K562 (cell line): ENCODE results near the gene BIRC6. TPM values are rescaled to one million over a fixed set of nuclear protein-coding genes. Genes with fewer than 3 reads are reported as not detected.

Experiments used
- ATAC-seq: fragments of 200-7000 bp; cut with Tn5 transposase; 3 replicates; pipeline ENCODE4 v1.9.1; 2020; ENCODE audit warnings: moderate library complexity
- BruUV-seq: library from RNA; stranded (reverse); fragments of 400-500 nt; replicated peaks from 2 replicates; lab custom pipeline; 2021; lab: Mats Ljungman, UMichigan
- CTCF ChIA-PET: fragments of 300-600 bp; formaldehyde crosslinking; extraction: SDS; loops from one replicate; lab custom pipeline; 2021; ENCODE audit warnings: low intra/inter-chr PET ratio; lab: Yijun Ruan, JAX
- POLR2A ChIA-PET: fragments of 300-600, 350-650 bp; sonication (Branson Sonifier 250); formaldehyde crosslinking; extraction: SDS; loops from one replicate; lab custom pipeline; 2021; ENCODE audit warnings: antibody characterized with exemption, inconsistent platforms; lab: Yijun Ruan, JAX
- DNase-seq, 4 experiments: peaks; one replicate each; pipeline versions ENCODE4 v3.0.0 to v3.0.0-alpha.2; 2011 to 2018; ENCODE audit warnings: low spot score in 3 of 4, mixed read lengths in 3 of 4; ENCODE audit errors: extremely low read depth in 1 of 4
- FAIRE-seq: peaks from 2 replicates; lab custom pipeline; 2011; peaks lifted over from hg19 to GRCh38; lab: Jason Lieb, UNC
- H2AFZ ChIP-seq: 2 replicates; pipeline ENCODE4 v1.6.0; 2011; ENCODE audit warnings: low read depth, low read length, control low read depth, inconsistent platforms
- H3K27ac ChIP-seq: fragments of 200-600 bp; 3 replicates; pipeline ENCODE4 v1.8.0; 2011; ENCODE audit warnings: low read depth, mild to moderate bottlenecking, control low read depth, inconsistent platforms, low read length, moderate library complexity, mixed read lengths; ENCODE audit errors: extremely low read depth
- H3K27me3 ChIP-seq, 2 experiments: fragments of 300-600 bp in 1 of 2; 2 replicates in 1 of 2; 3 replicates in 1 of 2; pipeline versions ENCODE4 v1.6.0 to v1.8.0; 2011; ENCODE audit warnings: inconsistent platforms in 2 of 2, low read length in 2 of 2, mild to moderate bottlenecking in 1 of 2, mixed read lengths in 1 of 2, moderate library complexity in 1 of 2; ENCODE audit not compliant: control insufficient read depth in 2 of 2, insufficient read depth in 2 of 2
- H3K36me3 ChIP-seq: fragments of 300-600 bp; 3 replicates; pipeline ENCODE4 v1.8.0; 2011; ENCODE audit warnings: mild to moderate bottlenecking, low read length, inconsistent platforms; ENCODE audit not compliant: control insufficient read depth, insufficient read depth
- H3K4me1 ChIP-seq, 2 experiments: fragments of 200-600 bp in 1 of 2; replicated peaks in 1 of 2; 2 replicates in 1 of 2; 3 replicates in 1 of 2; pipeline versions ENCODE4 v1.5.1 to v1.8.0; 2011; ENCODE audit warnings: inconsistent platforms in 2 of 2, low read length in 2 of 2, mild to moderate bottlenecking in 1 of 2, mixed read lengths in 1 of 2, moderate library complexity in 1 of 2; ENCODE audit not compliant: control insufficient read depth in 2 of 2, insufficient read depth in 2 of 2
- H3K4me2 ChIP-seq: 2 replicates; pipeline ENCODE4 v1.6.1; 2011; ENCODE audit warnings: low read length, control low read depth, inconsistent platforms, mixed read lengths; ENCODE audit not compliant: insufficient read depth
- H3K4me3 ChIP-seq: fragments of 200-600 bp; sonication (generic), shearing (Covaris generic); 2 replicates; pipeline ENCODE4 v1.5.1; 2016; ENCODE audit warnings: control low read depth, inconsistent platforms
- H3K79me2 ChIP-seq: fragments of 200-600 bp; 3 replicates; pipeline ENCODE4 v1.8.0; 2011; ENCODE audit warnings: low read length, inconsistent platforms; ENCODE audit not compliant: control insufficient read depth, insufficient read depth
- H3K9ac ChIP-seq, 2 experiments: 2 replicates each; pipeline versions ENCODE4 v1.6.0 to v1.6.1; 2011; ENCODE audit warnings: low read depth in 2 of 2, low read length in 2 of 2, control low read depth in 1 of 2, inconsistent platforms in 1 of 2, mild to moderate bottlenecking in 1 of 2, mixed read lengths in 1 of 2; ENCODE audit not compliant: insufficient read depth in 1 of 2
- H3K9me1 ChIP-seq: one replicate; pipeline ENCODE4 v1.6.0; 2011; ENCODE audit warnings: inconsistent platforms, mild to moderate bottlenecking, low read length, moderate library complexity; ENCODE audit not compliant: control insufficient read depth, insufficient read depth
- H3K9me3 ChIP-seq: replicated peaks from 2 replicates; pipeline ENCODE4 v1.5.1; 2011; ENCODE audit warnings: low read depth, low read length, inconsistent platforms; ENCODE audit not compliant: control insufficient read depth, insufficient read depth
- H4K20me1 ChIP-seq: replicated peaks from 2 replicates; pipeline ENCODE4 v1.6.1; 2011; ENCODE audit warnings: low read length, inconsistent platforms, mixed read lengths; ENCODE audit not compliant: control insufficient read depth, insufficient read depth
- ATF1 ChIP-seq, 2 experiments: fragments of 450-650 bp in 1 of 2; IDR thresholded peaks; 2 replicates each; pipeline ENCODE4 v1.6.1; 2016; ENCODE audit warnings: missing compliant biosample characterization in 1 of 2, missing genetic modification characterization in 1 of 2
- BCL6 ChIP-seq: fragments of 250-450 bp; sonication (Bioruptor Pico); IDR thresholded peaks from 2 replicates; pipeline ENCODE4 v1.4.0; 2020
- ETV1 ChIP-seq: fragments of 450-650 bp; conservative IDR thresholded peaks from 2 replicates; pipeline ENCODE4 v1.6.1; 2016; ENCODE audit warnings: missing genetic modification characterization, control low read depth, low read depth, missing compliant biosample characterization
- FOSL1 ChIP-seq: fragments of 200-800 bp; sonication (Bioruptor generic); conservative IDR thresholded peaks from 2 replicates; pipeline ENCODE4 v1.6.1; 2016; ENCODE audit warnings: missing genetic modification characterization, missing compliant biosample characterization
- GTF2A2 ChIP-seq: IDR thresholded peaks from 2 replicates; pipeline ENCODE4 v1.6.1; 2016; ENCODE audit warnings: mild to moderate bottlenecking, missing genetic modification characterization, missing compliant biosample characterization
- KLF6 ChIP-seq: fragments of 250-450 bp; sonication (Bioruptor Pico); IDR thresholded peaks from 2 replicates; pipeline ENCODE4 v1.4.0; 2020; ENCODE audit warnings: mild to moderate bottlenecking, moderate library complexity, borderline replicate concordance
- NR2C1 ChIP-seq, 2 experiments: fragments of 450-650 bp; IDR thresholded peaks; 2 replicates each; pipeline ENCODE4 v1.6.1; 2017; ENCODE audit warnings: mild to moderate bottlenecking in 2 of 2, antibody characterized with exemption in 1 of 2, inconsistent platforms in 1 of 2, missing compliant biosample characterization in 1 of 2, missing genetic modification characterization in 1 of 2
- PBX2 ChIP-seq, 2 experiments: IDR thresholded peaks in 1 of 2; conservative IDR thresholded peaks in 1 of 2; 2 replicates each; pipeline ENCODE4 v1.6.1; 2016; ENCODE audit warnings: low read depth in 2 of 2, mild to moderate bottlenecking in 1 of 2, missing compliant biosample characterization in 1 of 2, missing genetic modification characterization in 1 of 2, moderate library complexity in 1 of 2
- USF1 ChIP-seq: sonication (generic); formaldehyde crosslinking; IDR thresholded peaks from 2 replicates; pipeline ENCODE4 v1.9.0; 2022; ENCODE audit warnings: mild to moderate bottlenecking, missing genetic modification reagents
- ZMIZ1 ChIP-seq, 2 experiments: fragments of 150-350 bp in 1 of 2; IDR thresholded peaks; 2 replicates each; pipeline ENCODE4 v1.6.1; 2012 to 2016; ENCODE audit warnings: low read depth in 2 of 2, low read length in 2 of 2, mild to moderate bottlenecking in 1 of 2, moderate library complexity in 1 of 2
- ZNF263 ChIP-seq: sonication (generic); formaldehyde crosslinking; IDR thresholded peaks from 2 replicates; pipeline ENCODE4 v1.8.0; 2022; ENCODE audit warnings: mild to moderate bottlenecking, missing genetic modification reagents, borderline replicate concordance
- ZNF395 ChIP-seq: fragments of 200-800 bp; sonication (Bioruptor generic); IDR thresholded peaks from 2 replicates; pipeline ENCODE4 v1.6.1; 2017; ENCODE audit warnings: missing genetic modification characterization, missing compliant biosample characterization
- ZNF699 ChIP-seq: fragments of 250-450 bp; sonication (Bioruptor Pico); IDR thresholded peaks from 2 replicates; pipeline ENCODE4 v1.8.0; 2021; ENCODE audit warnings: mild to moderate bottlenecking, moderate library complexity; ENCODE audit not compliant: insufficient replicate concordance
- WGBS: fragments of 100-300 bp; shearing (Covaris generic); methylation state at CpG from one replicate; pipeline ENCODE4 v1.1.6; 2016; ENCODE audit warnings: low coverage, mixed read lengths; ENCODE audit not compliant: insufficient coverage; ENCODE audit errors: missing lambda C conversion rate; 5-methylcytosine and 5-hydroxymethylcytosine counted together
- in situ Hi-C: fragments of 300-500 bp; cut with MboI; formaldehyde crosslinking; loops from 4 replicates; pipeline ENCODE4 v1.15.0; 2018; ENCODE audit warnings: inconsistent platforms, mixed read lengths
- intact Hi-C: fragments of 100-400 bp; cut with micrococcal nuclease; formaldehyde crosslinking; loops from 2 replicates; pipeline ENCODE4 v1.14.2; 2022
- polyA plus RNA-seq, 8 experiments: library from polyadenylated mRNA; depleted of rRNA in 4 of 8; stranded (reverse) in 5 of 8; unstranded in 3 of 8; fragments of >200 nt; fragmentation: Nextera tagmentation in 2 of 8; fragmentation: Illumina TruSeq in 1 of 8; extraction: Ambion mirVana in 2 of 8; extraction: Trizol in 1 of 8; gene quantifications; 2 replicates each; pipeline versions ENCODE4 v1.2.1 to v1.2.3, GENCODE V29; 2011 to 2014; ENCODE audit warnings: inconsistent platforms in 1 of 8, missing spikeins in 1 of 8
- total RNA-seq, 7 experiments: library from RNA; depleted of rRNA in 6 of 7; stranded (reverse); fragments of >200 nt in 6 of 7; fragmentation: Illumina TruSeq in 2 of 7; extraction: Trizol in 2 of 7; gene quantifications; 2 replicates each; pipeline versions ENCODE4 v1.2.1 to v1.2.3, GENCODE V29; 2011 to 2021; ENCODE audit warnings: low replicate concordance in 1 of 7

Gene BIRC6
- total and polyA plus RNA-seq, 9 of the 15 experiments (the other 6 are each of a cell fraction or from before 2014, with no cell fraction given), result 18.8 to 110 (median 49.8) TPM

GRCh38 chr2:32404691-32405090 is 47.9 kb downstream of the BIRC6 start:
- no peak overlapping the region for H3K4me3 ChIP-seq
- no peak overlapping the region for H3K9ac ChIP-seq
- H3K27me3 ChIP-seq, result no peaks in the 10 kb centered on the region
- no peak overlapping the region for H3K27ac ChIP-seq
- no peaks in the 10 kb centered on the region for H3K79me2 ChIP-seq
- DNase-seq, result no peak
- POLR2A ChIA-PET, result interaction anchor here (1.0 kb wide), 1 partner anchor 31 kb away, joined by 4 read pairs; no protein-coding TSS in a partner anchor
- CTCF ChIA-PET, result no interaction called here
- H3K9me1 ChIP-seq, result no peaks in the 10 kb centered on the region
- no peak overlapping the region for H3K4me2 ChIP-seq
- no peaks in the 10 kb centered on the region for H4K20me1 ChIP-seq
- in situ Hi-C loops, result no loop called here
- no peaks in the 10 kb centered on the region for H3K4me1 ChIP-seq
- no peak for FAIRE-seq
- H3K36me3 ChIP-seq, result peaks cover 79% of the 10 kb centered on the region; the same call in 2 of the 3 replicates
- intact Hi-C loops, result no loop called here
- H3K9me3 ChIP-seq, result no peaks in the 10 kb centered on the region
- ATAC-seq, result no peak
- no peak overlapping the region for H2AFZ ChIP-seq
- no TSS peak for BruUV-seq
- WGBS, result 93% methylated on average over 3 of the region's 3 CpGs
- TF ChIP-seq ZMIZ1 (IDR thresholded peaks at IDR 0.05; ENCODE audit: low read depth in 2 of 2, low read length in 2 of 2) (no peak), USF1 (no peak), ZNF263 (peak; percentile 70; the same call in 1 of the 2 replicates), NR2C1 (IDR thresholded peaks at IDR 0.05) (no peak), NR2C1 (tag; IDR thresholded peaks at IDR 0.05) (no peak), PBX2 (CRISPR knock-in tag; IDR thresholded peaks at IDR 0.05; ENCODE audit: low read depth) (no peak), PBX2 (tag; conservative IDR thresholded peaks at IDR 0.05; ENCODE audit: low read depth) (no peak), KLF6 (CRISPR knock-in tag) (no peak), ETV1 (tag) (no peak), ZNF699 (no peak), ATF1 (CRISPR knock-in tag; IDR thresholded peaks at IDR 0.05) (no peak), ATF1 (tag; IDR thresholded peaks at IDR 0.05) (no peak), FOSL1 (no peak), GTF2A2 (no peak), ZNF395 (CRISPR knock-in tag) (no peak), BCL6 (CRISPR knock-in tag) (no peak)
